HG03342 (cell line): ENCODE results near the gene EHD4.

ENCODE experiments used
- ATAC-seq: cut with Tn5 transposase; IDR thresholded peaks from one replicate; pipeline ENCODE4 v1.9.1; 2021; ENCODE audit warnings: mild to moderate bottlenecking, moderate library complexity; ENCODE audit not compliant: unreplicated experiment

The EHD4 gene

DNA sequence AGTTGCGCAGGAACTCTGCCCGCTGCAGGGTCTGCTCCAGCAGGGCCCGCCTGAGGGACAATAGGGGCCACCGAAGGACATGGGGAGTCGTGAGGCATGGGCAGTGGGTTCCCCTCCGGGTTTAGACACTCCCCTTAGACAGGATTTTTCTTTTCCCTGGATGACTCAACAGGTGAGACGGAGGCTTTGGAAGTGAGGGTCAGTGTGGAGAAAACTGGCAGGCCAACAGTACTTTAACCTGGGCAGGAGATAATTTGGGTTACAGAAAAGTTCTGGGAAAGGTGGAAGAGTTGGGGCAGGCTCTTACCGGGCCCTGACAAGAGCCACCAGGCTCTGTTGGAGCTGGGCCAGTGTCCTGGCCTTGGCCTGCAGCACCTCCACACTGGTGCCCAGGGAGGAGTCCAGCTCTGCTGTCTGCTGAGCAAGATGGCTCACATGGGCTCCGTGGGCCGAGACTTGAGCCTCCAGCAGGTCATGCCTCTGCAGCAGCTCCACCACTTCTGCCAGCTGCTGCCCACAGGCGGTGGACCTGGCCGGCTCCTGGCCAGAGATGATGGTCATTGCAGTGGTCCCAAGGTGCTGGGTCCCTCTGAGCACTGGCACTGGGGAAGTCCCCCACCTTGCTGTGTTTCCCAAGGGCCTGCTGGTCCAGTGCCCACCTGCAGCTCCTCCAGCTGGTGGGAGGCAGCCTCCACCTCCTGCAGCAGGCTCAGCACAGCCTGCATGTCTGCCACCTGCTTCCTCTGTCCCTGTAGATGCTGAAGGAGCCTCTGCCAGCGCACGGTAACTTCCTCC lies 89.5 kb downstream of the EHD4 start:
- ATAC-seq: no peak

DNA sequence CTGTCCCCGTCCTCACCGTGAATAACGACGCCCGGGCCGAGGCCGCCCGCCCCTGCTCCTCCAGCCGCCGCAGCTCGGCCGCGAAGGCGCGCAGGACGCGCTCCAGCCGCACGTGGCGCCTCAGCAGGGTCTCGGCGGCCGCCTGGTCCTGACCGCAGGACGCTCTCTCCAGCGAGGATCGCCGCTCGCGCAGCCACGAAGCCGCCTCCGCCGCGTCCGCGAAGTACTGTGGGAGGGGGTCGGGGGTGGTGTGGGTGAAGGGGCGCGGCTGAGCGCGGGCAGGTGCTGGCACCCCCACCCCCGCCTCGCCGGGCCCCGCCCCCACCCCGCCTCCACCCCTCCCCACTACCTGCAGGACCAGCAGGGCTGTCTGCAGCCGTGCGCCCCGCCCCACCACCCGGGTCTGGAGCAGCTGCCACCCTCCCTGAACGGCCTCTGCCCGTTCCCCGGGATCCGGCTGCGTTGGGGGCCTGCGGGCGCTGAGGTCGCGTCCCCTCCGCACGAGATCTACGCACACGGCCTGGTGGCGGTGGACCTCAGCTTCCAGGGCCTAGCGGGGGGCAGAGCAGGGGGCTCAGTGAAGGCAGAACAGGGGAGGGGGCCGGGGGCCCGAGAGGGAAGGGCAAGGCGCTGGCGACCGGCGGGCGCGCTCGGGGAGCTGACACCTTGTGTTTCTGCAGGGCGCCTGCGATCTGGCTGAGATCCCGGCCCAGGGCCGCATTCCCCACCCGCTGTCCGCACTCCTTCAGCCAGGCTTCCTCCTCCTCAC lies 90.3 kb downstream of the EHD4 start:
- ATAC-seq: no peak

DNA sequence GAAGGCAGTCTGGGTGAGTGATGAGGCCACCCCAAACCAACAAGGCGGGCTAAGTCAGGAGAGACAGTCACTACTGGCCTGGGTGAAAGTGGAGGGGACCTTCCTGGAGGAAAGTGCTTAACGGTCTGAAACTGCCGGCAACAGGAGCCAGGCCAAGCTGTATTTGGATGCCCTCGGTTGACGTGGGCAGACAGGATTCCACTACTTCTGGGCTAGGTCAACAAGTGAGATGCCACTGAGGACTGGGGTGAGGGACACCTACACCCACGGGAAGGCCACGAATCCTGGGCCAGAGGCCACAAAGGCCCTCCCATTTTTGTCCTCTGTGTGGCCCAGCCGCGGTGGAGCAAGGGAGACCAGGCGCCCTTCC lies 90.8 kb downstream of the EHD4 start:
- no peak for ATAC-seq

GRCh38 chr15:41881086-41881485 lies 91.3 kb downstream of the EHD4 start:
- ATAC-seq: no peak

- no peak for ATAC-seq
Observed at GRCh38 chr15:41880156-41880877, 92.0 kb downstream of the EHD4 start.

DNA sequence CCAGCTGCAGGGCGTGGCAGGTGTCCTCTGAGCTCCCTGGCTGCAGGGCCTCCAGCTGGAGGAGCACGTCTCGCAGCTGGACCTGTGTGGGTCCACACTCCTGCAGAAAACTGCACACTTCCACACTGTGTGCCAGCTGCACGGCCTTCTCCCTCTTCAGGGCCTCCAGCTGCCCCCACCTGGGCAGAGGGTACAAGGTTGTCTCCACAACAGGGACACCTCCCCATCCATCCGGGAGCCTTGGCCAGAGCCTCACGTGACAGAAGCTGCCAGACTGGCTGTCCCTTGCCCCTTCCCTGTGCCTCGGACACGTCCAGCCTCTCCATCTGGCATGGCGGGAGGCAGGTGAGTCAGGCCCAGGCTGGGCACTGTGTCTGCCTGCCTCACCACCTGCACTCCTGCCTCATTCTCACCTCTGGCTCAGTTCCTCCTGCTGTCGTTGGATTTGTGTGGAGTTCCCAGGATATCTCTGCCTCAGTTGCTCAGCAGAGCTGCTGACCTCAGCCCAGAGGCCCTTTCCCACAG lies 93.0 kb downstream of the EHD4 start:
- ATAC-seq: no peak

GRCh38 chr15:41878355-41878699 lies 94.0 kb downstream of the EHD4 start:
- no peak for ATAC-seq

- ATAC-seq: no peak
Observed at GRCh38 chr15:41877631-41878354, 94.6 kb downstream of the EHD4 start.

DNA sequence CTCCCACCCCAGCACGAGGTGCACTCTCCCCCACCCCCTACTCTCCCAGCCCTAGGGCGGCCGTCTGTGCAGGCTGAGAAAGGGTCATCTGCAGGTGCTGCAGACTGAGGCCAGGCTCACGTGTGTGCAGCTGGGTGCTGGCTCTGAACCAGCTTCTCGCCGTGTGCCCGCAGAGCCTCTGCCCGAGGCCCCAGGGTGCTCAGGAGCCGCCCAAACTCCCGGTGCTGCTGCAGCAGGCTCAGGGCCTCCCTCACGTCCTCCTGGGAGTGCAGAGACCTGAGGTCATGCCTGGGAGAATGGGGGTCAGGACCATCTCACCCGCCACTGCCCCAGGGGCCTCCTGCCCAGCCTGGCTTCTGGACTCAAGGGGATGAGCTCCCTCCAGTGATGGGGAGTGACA lies 95.7 kb downstream of the EHD4 start:
- no peak for ATAC-seq

DNA sequence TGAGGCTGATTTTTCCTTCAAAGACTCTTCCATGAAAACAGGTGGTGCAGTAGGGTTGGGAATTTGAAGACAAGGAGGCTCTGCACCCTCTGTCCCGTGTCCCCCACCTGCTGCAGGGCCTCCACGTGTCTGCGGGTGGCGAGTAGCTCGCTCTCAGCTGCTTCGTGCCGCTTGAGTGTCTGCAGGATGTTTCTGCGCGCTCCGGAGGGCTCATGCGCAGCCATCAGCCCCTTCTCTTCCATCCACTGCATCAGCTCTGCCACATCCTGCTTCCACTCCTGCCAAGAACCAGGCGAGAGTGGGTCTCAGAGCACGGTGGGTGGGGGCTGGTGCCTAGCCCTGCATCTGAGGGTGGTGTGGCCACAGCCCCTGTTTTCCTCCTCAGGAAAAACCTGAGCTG lies 96.3 kb downstream of the EHD4 start:
- no peak for ATAC-seq

- ATAC-seq: no peak
Observed at GRCh38 chr15:41874736-41875135, 97.6 kb downstream of the EHD4 start.

DNA sequence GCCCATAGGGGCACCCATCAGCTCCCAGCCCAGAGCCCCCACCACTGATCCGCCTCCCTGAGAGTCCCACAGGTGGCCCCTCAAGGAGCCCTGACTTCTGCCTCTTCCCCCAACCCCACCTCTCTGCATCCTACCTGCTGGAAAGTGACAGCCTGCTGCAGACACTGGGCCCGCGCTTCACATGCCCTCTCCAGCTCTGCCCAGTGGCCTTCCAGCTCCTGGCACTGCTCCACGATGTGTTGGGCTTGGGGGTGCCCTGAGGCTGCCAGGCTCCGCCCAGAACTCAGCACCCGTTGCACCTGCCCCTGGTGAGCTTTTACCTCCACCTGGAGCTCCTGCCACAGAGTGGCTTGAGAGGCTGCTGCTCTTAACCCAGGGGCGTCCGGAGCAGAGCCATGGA lies 98.6 kb downstream of the EHD4 start:
- no peak for ATAC-seq

DNA sequence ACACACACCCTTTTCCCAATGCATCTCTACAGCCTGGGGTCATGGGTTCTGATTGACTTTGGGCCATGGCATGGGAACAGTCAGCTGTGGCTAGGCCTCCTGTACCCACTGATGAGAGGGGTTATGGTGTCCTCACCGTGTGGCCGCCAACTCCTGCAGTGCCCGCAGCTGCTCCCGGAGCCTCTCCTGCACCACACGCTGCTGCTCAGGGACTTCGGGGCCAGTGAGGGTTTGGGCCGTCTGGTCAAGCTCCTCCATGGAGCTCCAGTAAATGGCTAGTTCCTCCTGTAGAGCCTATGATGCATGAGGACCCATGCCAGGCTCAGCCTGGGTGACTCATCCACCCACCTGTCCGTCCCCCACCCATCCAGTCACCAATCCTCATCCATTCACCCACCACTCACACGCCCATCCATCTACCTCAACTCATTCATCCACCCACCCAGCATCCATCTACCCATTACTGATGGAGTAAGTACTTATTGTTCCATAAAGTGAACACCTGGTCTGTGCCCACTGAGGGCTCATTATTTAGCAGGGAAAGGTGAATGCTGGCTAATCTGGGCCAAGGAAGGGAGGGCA lies 100.1 kb downstream of the EHD4 start:
- no peak for ATAC-seq

GRCh38 chr15:41871175-41871905 lies 101.0 kb downstream of the EHD4 start:
- no peak for ATAC-seq

GRCh38 chr15:41870689-41871081 lies 101.7 kb downstream of the EHD4 start:
- ATAC-seq: no peak

DNA sequence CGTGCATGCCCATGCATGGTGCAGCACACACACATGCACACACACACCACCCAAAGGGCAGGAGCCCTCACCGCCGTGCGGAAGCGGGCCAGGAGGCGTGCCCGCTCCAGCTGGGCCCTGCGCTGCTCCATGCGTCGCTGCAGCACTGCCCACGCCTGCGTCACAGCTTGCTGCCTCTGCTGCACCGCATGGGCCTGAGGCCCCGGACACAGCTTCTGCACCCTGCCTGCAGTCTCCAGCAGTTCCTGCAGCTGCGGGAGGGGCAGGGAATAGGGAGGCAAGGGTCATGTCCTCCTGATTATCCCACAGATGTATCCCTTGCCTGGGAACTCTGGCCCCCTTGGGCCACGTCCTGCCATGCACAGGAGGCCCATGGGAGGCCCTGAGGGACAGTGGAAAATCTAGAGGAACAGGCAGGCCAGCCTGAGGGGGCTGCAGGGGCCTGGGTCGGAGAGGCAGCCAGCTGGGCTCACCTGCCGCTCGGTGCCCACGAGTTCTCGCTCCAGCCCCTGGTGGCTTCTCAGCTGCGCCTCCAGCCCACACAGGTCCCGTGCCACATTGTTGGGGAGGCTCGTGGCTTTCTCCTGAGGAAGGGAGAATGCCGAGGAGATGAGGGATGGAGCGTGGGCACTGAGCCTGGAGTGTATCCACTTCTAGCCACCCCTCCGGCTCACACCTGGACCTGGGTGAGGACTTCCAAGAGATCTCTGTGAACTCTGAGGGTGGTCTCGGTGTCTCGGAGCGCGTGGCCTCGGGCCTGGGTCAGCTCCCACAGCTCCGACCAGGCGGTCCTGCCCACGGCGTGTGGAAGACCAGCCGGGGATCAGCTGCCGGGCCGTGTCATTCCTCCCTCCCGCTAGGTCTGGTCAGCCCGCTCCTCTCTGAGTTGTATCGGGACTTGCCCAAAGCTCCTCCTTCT lies 102.3 kb downstream of the EHD4 start:
- ATAC-seq: no peak

GRCh38 chr15:41868321-41868720 lies 104.0 kb downstream of the EHD4 start:
- ATAC-seq: no peak

- no peak for ATAC-seq
Observed at GRCh38 chr15:41866872-41867579, 105.3 kb downstream of the EHD4 start.
